DOHH2 (cell line): ENCODE data around the gene ZFP92.

Experiments used
- H3F3A ChIP-seq: fragments of 200-600 bp; sonication (generic), shearing (Covaris generic); 2 replicates; pipeline ENCODE4 v1.6.0; 2016; ENCODE audit warnings: antibody characterized with exemption, mild to moderate bottlenecking; ENCODE audit not compliant: control insufficient read depth, insufficient read depth
- H3K27ac ChIP-seq: fragments of 200-600 bp; sonication (generic); 2 replicates; pipeline ENCODE4 v1.5.1; 2014; ENCODE audit warnings: low read depth, mild to moderate bottlenecking, low read length, moderate library complexity
- H3K27me3 ChIP-seq: fragments of 200-600 bp; sonication (generic); 2 replicates; pipeline ENCODE4 v1.6.1; 2014; ENCODE audit warnings: mild to moderate bottlenecking, low read length, mixed read lengths; ENCODE audit not compliant: control insufficient read depth
- H3K36me3 ChIP-seq: fragments of 200-600 bp; sonication (generic); 2 replicates; pipeline ENCODE4 v1.6.1; 2014; ENCODE audit warnings: mild to moderate bottlenecking, low read length, moderate library complexity, mixed read lengths; ENCODE audit not compliant: control insufficient read depth
- H3K4me1 ChIP-seq: fragments of 200-600 bp; sonication (generic); 2 replicates; pipeline ENCODE4 v1.6.1; 2014; ENCODE audit warnings: mild to moderate bottlenecking, low read length, mixed read lengths; ENCODE audit not compliant: control insufficient read depth
- H3K4me2 ChIP-seq: fragments of 200-600 bp; sonication (generic); 2 replicates; pipeline ENCODE4 v1.6.0; 2014; ENCODE audit warnings: mild to moderate bottlenecking, low read length, moderate library complexity
- H3K4me3 ChIP-seq: fragments of 200-600 bp; sonication (generic); 2 replicates; pipeline ENCODE4 v1.5.1; 2014; ENCODE audit warnings: mild to moderate bottlenecking, low read length, mixed read lengths
- H3K79me2 ChIP-seq: fragments of 200-600 bp; sonication (generic); 2 replicates; pipeline ENCODE4 v1.6.1; 2014; ENCODE audit warnings: mild to moderate bottlenecking, low read length, mixed read lengths; ENCODE audit not compliant: control insufficient read depth
- H3K9me2 ChIP-seq: fragments of 200-600 bp; sonication (generic); replicated peaks from 2 replicates; pipeline ENCODE4 v1.6.1; 2014; ENCODE audit warnings: mild to moderate bottlenecking, low read length, mixed read lengths; ENCODE audit not compliant: control insufficient read depth
- H3K9me3 ChIP-seq: fragments of 200-600 bp; sonication (generic); 2 replicates; pipeline ENCODE4 v1.6.1; 2014; ENCODE audit warnings: antibody characterized with exemption, low read length, mixed read lengths; ENCODE audit not compliant: control insufficient read depth, insufficient read depth
- H4K20me1 ChIP-seq: fragments of 200-600 bp; sonication (generic); 2 replicates; pipeline ENCODE4 v1.6.0; 2014; ENCODE audit warnings: low read depth, mild to moderate bottlenecking, antibody characterized with exemption, low read length, moderate library complexity; ENCODE audit not compliant: control insufficient read depth, insufficient read depth
- CTCF ChIP-seq: fragments of 200-600 bp; sonication (generic); IDR thresholded peaks from one replicate; pipeline ENCODE4 v1.5.1; 2014; ENCODE audit warnings: antibody characterized with exemption, mild to moderate bottlenecking, low read depth, low read length; ENCODE audit not compliant: poor library complexity, severe bottlenecking
- EZH2phosphoT487 ChIP-seq: fragments of 200-600 bp; sonication (generic); IDR thresholded peaks from 2 replicates; pipeline ENCODE4 v1.6.1; 2017; ENCODE audit warnings: borderline replicate concordance, mild to moderate bottlenecking, antibody characterized with exemption, low read length, moderate library complexity, mixed read lengths

The ZFP92 gene

GRCh38 chrX:153366119-153366518, 45.2 kb upstream of the ZFP92 start:
- no peaks in the 10 kb centered on the region for H3F3A ChIP-seq
- no peaks in the 10 kb centered on the region for H3K4me1 ChIP-seq
- no peak overlapping the region for H3K4me2 ChIP-seq
- TF ChIP-seq EZH2phosphoT487: no peak
- TF ChIP-seq CTCF: no peak
- no peaks in the 10 kb centered on the region for H3K79me2 ChIP-seq
- H3K27ac ChIP-seq: no peak overlapping the region
- H3K27me3 ChIP-seq: no peaks in the 10 kb centered on the region
- H3K9me3 ChIP-seq: no peaks in the 10 kb centered on the region
- H4K20me1 ChIP-seq: no peaks in the 10 kb centered on the region
- no peak overlapping the region for H3K4me3 ChIP-seq
- no peaks in the 10 kb centered on the region for H3K36me3 ChIP-seq
- no peaks in the 10 kb centered on the region for H3K9me2 ChIP-seq

- Histone ChIP-seq H3K36me3 (no peaks in the 10 kb centered on the region), H3K9me3 (no peaks in the 10 kb centered on the region), H3K9me2 (no peaks in the 10 kb centered on the region), H3K4me3 (no peak overlapping the region), H3K4me1 (no peaks in the 10 kb centered on the region), H4K20me1 (no peaks in the 10 kb centered on the region), H3K79me2 (no peaks in the 10 kb centered on the region), H3K4me2 (no peak overlapping the region), H3K27me3 (no peaks in the 10 kb centered on the region), H3F3A (no peaks in the 10 kb centered on the region), H3K27ac (no peak overlapping the region)
- TF ChIP-seq CTCF (no peak), EZH2phosphoT487 (no peak)
These were observed 44.3 kb upstream of the ZFP92 start for GRCh38 chrX:153366878-153367538.

- Histone ChIP-seq H4K20me1 (no peaks in the 10 kb centered on the region), H3K4me1 (no peaks in the 10 kb centered on the region), H3K4me3 (no peak overlapping the region), H3F3A (no peaks in the 10 kb centered on the region), H3K9me3 (no peaks in the 10 kb centered on the region), H3K79me2 (no peaks in the 10 kb centered on the region), H3K27me3 (0 out of 2 replicates have a peak, but pooled peaks cover 2% of the 10 kb centered on the region), H3K36me3 (no peaks in the 10 kb centered on the region), H3K27ac (no peak overlapping the region), H3K9me2 (no peaks in the 10 kb centered on the region), H3K4me2 (no peak overlapping the region)
- no peak for TF ChIP-seq EZH2phosphoT487
- TF ChIP-seq CTCF: no peak
These were observed 40.8 kb upstream of the ZFP92 start for GRCh38 chrX:153370293-153371055.
